HG03457 (cell line): ENCODE data around the gene OR5H15.
"Not testable (repeated sequence)": the region's sequence is repeated elsewhere in the genome, so short reads cannot be mapped to it uniquely, and the experiment has no call there.

Source experiments
- ATAC-seq: cut with Tn5 transposase; IDR thresholded peaks from one replicate; pipeline ENCODE4 v1.9.1; 2021; ENCODE audit warnings: moderate number of reproducible peaks; ENCODE audit not compliant: unreplicated experiment

The OR5H15 gene

GRCh38 chr3:98166396-98166795 lies at the start of gene OR5H15:
Gene OR5H15, plus strand, starts transcription at chr3:98166696. Its CDS starts 2,004 bp downstream, at chr3:98168700.
- ATAC-seq, result no peak

GRCh38 chr3:98130421-98130820 lies 36.1 kb upstream of the OR5H15 start, which contains the start of gene OR5H1:
Gene OR5H1, plus strand, starts transcription at chr3:98130721. Its CDS starts 1,977 bp downstream, at chr3:98132698.
- no peak for ATAC-seq

- no peak for ATAC-seq
Measured at GRCh38 chr3:98136631-98137030, 29.9 kb upstream of the OR5H15 start.

GRCh38 chr3:98137826-98138557 lies 28.5 kb upstream of the OR5H15 start:
- not testable (repeated sequence) for ATAC-seq

- no peak for ATAC-seq
Measured at GRCh38 chr3:98140531-98140930, 26.0 kb upstream of the OR5H15 start.

- no peak for ATAC-seq
Measured at GRCh38 chr3:98147179-98147578, 19.3 kb upstream of the OR5H15 start, which contains the start of gene OR5H14. Gene OR5H14, plus strand, starts transcription at chr3:98147479. Its CDS starts 1,907 bp downstream, at chr3:98149386.

GRCh38 chr3:98148751-98149150 lies 17.7 kb upstream of the OR5H15 start:
- ATAC-seq, result no peak

GRCh38 chr3:98149456-98149855 lies 17.0 kb upstream of the OR5H15 start:
- ATAC-seq, result not testable (repeated sequence)

GRCh38 chr3:98151241-98151640 lies 15.3 kb upstream of the OR5H15 start:
- ATAC-seq, result no peak

GRCh38 chr3:98171071-98171470 lies 4.6 kb downstream of the OR5H15 start:
- no peak for ATAC-seq

GRCh38 chr3:98172621-98173020 lies 6.1 kb downstream of the OR5H15 start:
- no peak for ATAC-seq

- ATAC-seq, result no peak
Measured at GRCh38 chr3:98180319-98180890, 13.9 kb downstream of the OR5H15 start.

GRCh38 chr3:98182196-98182595 lies 15.7 kb downstream of the OR5H15 start:
- ATAC-seq, result no peak

GRCh38 chr3:98185180-98185579 lies 18.7 kb downstream of the OR5H15 start:
- no peak for ATAC-seq

- peak; percentile 57 for ATAC-seq
Measured at GRCh38 chr3:98188545-98188944, 22.0 kb downstream of the OR5H15 start.

- ATAC-seq, result not testable (repeated sequence)
Measured at GRCh38 chr3:98190911-98191310, 24.4 kb downstream of the OR5H15 start.

- ATAC-seq, result not testable (repeated sequence)
Measured at GRCh38 chr3:98196293-98196692, 29.8 kb downstream of the OR5H15 start.

GRCh38 chr3:98199020-98199419 lies 32.5 kb downstream of the OR5H15 start:
- ATAC-seq, result no peak

- no peak for ATAC-seq
Measured at GRCh38 chr3:98209244-98209643, 42.7 kb downstream of the OR5H15 start.

- no peak for ATAC-seq
Measured at GRCh38 chr3:98213276-98213675, 46.8 kb downstream of the OR5H15 start.

GRCh38 chr3:98215051-98215450 lies 48.6 kb downstream of the OR5H15 start:
- no peak for ATAC-seq
